CD4-positive, alpha-beta T cell treated with Interleukin-12 subunit alpha and Interleukin-12 subunit beta, for 1 hour (primary cell): ENCODE data around the gene BAZ1A.
"Not testable (repeated sequence)": the region's sequence is repeated elsewhere in the genome, so short reads cannot be mapped to it uniquely, and the experiment has no call there.

Source experiments
- DNase-seq: peaks from one replicate; pipeline ENCODE4 v3.0.0-alpha.2; 2020

The BAZ1A gene

GRCh38 chr14:34851395-34851794, 23.8 kb downstream of the BAZ1A start:
- DNase-seq, result no peak

GRCh38 chr14:34845869-34846268, 29.3 kb downstream of the BAZ1A start:
- no peak for DNase-seq

- DNase-seq, result no peak
These were observed 32.1 kb downstream of the BAZ1A start for GRCh38 chr14:34843011-34843554.

GRCh38 chr14:34837801-34838322, 37.3 kb downstream of the BAZ1A start:
- no peak for DNase-seq

GRCh38 chr14:34835312-34835711, 39.8 kb downstream of the BAZ1A start:
- DNase-seq, result no peak

GRCh38 chr14:34833549-34834523, 41.3 kb downstream of the BAZ1A start:
- DNase-seq, result peak; percentile 28

- DNase-seq, result no peak
These were observed 48.5 kb downstream of the BAZ1A start for GRCh38 chr14:34826661-34827060.

- DNase-seq, result no peak
These were observed 50.3 kb downstream of the BAZ1A start for GRCh38 chr14:34824826-34825225.

GRCh38 chr14:34824256-34824655, 50.9 kb downstream of the BAZ1A start:
- no peak for DNase-seq

GRCh38 chr14:34817768-34818167, 57.4 kb downstream of the BAZ1A start:
- DNase-seq, result no peak

GRCh38 chr14:34810028-34810427, 65.1 kb downstream of the BAZ1A start:
- no peak for DNase-seq

GRCh38 chr14:34806257-34806656, 68.9 kb downstream of the BAZ1A start:
- no peak for DNase-seq

- no peak for DNase-seq
These were observed 70.2 kb downstream of the BAZ1A start for GRCh38 chr14:34804933-34805332.

- not testable (repeated sequence) for DNase-seq
These were observed 76.3 kb downstream of the BAZ1A start for GRCh38 chr14:34798861-34799260.

- no peak for DNase-seq
These were observed 77.2 kb downstream of the BAZ1A start for GRCh38 chr14:34797747-34798583.

- DNase-seq, result no peak
These were observed 78.3 kb downstream of the BAZ1A start for GRCh38 chr14:34796902-34797301.

GRCh38 chr14:34794941-34795340, 80.2 kb downstream of the BAZ1A start:
- DNase-seq, result no peak

GRCh38 chr14:34794217-34794616, 80.9 kb downstream of the BAZ1A start:
- DNase-seq, result no peak

- DNase-seq, result no peak
These were observed 82.6 kb downstream of the BAZ1A start for GRCh38 chr14:34792598-34792997.

- no peak for DNase-seq
These were observed 89.7 kb downstream of the BAZ1A start for GRCh38 chr14:34785223-34786006.

GRCh38 chr14:34782031-34782430, 93.1 kb downstream of the BAZ1A start:
- no peak for DNase-seq

GRCh38 chr14:34781242-34781641, 93.9 kb downstream of the BAZ1A start:
- DNase-seq, result no peak
